GM13976 (cell line): Measurements from ENCODE around the gene THSD4.

ENCODE experiments used
- DNase-seq: peaks from one replicate; pipeline ENCODE4 v3.0.0; 2012; ENCODE audit warnings: low spot score
- CTCF ChIP-seq: IDR thresholded peaks from 2 replicates; pipeline ENCODE4 v1.5.1; 2012; ENCODE audit warnings: borderline replicate concordance, mild to moderate bottlenecking; ENCODE audit not compliant: insufficient read depth; ENCODE audit errors: extremely low read depth, missing control alignments, control extremely low read depth
- in situ Hi-C: fragments of 300-500 bp; cut with MboI; formaldehyde crosslinking; loops from one replicate; pipeline ENCODE4 v1.12.0; 2022; ENCODE audit warnings: low sequenced_read_pairs, mixed read lengths, inconsistent platforms; ENCODE audit not compliant: unreplicated experiment

THSD4 gene

GRCh38 chr15:71293723-71294122, 178.5 kb downstream of the THSD4 start:
- no peak for DNase-seq
- no peak for TF ChIP-seq CTCF
- in situ Hi-C loops = no loop called here

DNA sequence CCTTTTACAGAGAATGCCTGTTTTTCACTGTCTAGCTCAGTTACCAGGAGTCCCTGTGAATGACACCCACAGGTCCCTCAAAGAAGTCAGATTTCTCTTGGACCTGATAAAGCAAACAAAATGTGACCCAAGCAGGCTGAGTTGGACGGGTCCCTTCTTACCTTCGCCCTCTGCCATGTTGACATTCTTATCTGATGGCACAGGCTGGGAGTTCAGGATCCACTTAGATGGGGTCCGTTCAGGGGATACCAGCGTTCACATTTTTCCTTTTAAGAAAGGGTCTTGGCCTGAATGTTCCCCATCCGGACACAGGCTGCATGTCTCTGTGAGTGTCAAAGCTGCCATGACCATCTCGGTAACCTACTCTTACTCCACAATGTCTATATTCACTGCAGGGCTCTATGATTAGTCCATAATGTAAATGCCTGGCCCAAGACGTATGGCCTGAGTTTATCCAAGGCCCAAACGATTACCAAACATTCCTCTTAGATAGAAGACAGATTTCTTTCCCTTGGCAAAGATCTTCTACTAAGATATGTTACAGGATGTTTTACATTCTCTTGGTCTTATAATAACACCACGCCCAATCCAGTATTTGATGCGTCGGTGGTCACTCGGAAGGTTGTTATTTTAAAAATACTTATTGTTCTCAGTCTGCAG, 179.1 kb downstream of the THSD4 start:
- in situ Hi-C loops = no loop called here

DNA sequence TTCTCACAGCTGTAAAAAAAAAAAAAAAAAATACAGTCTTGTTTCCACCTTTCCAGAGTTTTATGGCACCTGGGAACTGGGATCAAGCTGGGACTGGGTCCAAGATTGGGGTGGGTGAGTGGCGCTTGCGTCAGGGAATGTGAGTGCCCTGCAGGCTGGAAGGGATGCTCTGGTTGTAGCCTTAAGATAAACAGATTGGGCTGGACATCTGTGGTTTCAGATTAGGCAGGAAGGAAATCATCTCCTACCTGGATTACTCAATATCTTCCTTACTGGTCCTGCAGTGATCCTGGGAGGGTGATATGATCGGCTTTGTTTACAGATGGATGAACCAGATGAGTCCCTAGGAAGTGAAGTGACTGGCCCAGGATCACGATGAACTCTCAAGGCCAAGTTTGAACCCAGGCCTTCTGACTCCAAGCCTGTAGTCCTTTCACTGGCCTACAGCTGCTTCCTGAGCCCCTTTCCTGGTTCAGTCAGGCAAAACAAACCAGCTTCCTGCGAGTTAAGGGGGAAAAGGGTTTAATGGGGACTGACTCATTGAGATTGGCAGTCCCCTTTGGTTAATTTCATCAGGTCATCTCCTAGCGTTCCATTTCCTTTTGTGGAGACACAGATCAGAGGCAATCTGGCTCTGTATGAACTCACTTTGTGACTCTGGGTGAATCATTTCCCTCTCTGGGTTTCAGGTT, 179.8 kb downstream of the THSD4 start:
- no peak for TF ChIP-seq CTCF
- in situ Hi-C loops = no loop called here
- DNase-seq = no peak

More for the DNA sequence above, 179.1 kb downstream of the THSD4 start:
- DNase-seq = no peak
- no peak for TF ChIP-seq CTCF

DNA sequence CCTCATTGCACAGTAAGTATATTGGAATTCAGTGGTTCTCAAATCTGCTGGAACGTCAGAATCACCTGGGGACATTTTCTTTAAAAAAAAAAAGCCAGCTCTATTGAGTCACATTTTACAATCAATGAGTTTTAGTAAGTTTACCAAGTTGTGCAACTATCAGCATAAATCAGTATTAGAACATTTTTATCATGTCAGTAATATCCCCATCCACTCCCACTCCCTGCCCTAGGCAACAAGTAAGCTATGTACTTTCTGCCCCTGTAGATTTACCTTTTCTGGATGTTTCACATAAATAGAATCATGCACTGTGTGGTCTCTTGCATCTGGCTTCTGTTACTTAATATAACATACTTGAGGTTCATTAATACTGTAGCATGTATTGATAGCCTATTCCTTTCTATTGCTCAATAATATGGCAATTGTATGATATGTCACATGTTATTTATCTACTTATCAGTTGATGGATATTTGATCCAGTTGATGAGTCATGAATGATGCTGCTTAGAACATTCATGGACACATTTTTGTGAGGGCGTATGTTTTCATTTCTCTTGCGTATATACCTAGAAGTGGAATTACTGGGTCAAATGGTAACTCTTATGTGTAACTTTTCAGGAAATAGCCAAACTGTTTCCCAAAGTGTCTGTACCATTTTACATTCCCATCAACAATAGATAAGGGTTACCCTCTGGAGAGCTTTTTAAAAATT, 180.5 kb downstream of the THSD4 start:
- no peak for TF ChIP-seq CTCF
- DNase-seq = no peak
- in situ Hi-C loops = no loop called here

DNA sequence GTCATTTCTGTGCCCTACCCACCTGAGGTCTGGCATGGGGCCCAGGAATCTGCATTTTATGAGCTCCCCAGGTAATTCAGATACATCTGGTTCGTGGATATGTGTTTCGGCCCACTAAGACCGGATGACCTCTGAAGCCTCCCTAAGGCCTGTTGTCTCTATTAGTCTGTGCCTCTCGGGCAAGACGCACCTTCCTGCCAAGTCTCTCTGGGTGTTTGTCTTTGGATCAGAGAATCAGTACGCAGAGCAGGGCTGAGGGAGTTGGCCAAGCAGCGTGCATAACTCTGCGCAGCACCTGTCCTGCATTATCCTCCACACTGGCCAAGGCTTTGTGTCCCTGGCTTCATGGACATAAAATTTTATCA, 181.0 kb downstream of the THSD4 start:
- no peak for DNase-seq
- no peak for TF ChIP-seq CTCF
- in situ Hi-C loops = no loop called here

DNA sequence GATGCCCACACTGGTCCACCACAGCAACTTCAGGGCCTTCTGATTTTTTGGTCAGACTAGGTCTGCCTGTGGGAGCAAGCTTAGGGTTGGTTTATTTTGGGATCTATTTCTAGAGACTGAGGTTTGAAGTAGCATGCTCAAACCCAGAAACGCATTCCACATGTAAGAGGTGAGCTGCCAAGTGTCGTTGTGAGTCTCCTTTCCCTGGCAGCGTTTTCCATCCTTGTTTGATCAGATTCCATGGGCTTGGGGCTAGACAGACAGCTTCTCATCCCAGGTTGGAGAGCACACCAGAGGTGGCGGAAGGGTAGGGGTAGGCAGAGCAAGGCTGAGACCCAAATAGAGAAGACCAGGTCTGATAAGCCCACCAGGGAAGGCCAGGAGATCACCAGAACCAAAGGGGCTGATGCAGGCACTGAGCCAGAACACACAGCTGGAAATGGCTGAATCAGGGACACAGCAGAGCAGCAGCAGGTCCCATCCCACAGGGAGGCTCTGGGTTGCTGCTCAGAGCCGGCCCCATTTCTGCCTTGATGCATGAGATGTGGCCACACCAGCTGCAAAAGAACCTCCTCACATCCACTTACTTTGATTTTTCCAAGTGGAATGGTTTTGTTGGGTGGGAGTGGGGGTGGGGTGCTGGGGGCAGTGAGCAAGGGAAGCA, 186.8 kb downstream of the THSD4 start:
- in situ Hi-C loops = no loop called here
- no peak for DNase-seq
- TF ChIP-seq CTCF = no peak
